HFF-Myc (cell line): ENCODE results near the gene METTL23.
"Not testable (repeated sequence)": the region's sequence is repeated elsewhere in the genome, so short reads cannot be mapped to it uniquely, and the experiment has no call there.

Source experiments
- DNase-seq: peaks from one replicate; pipeline ENCODE4 v3.0.0-alpha.2; 2011; ENCODE audit warnings: low read depth; ENCODE audit errors: extremely low read depth
- H3K4me3 ChIP-seq: replicated peaks from 2 replicates; pipeline ENCODE4 v1.5.1; 2011; ENCODE audit warnings: low read depth, mild to moderate bottlenecking, control low read depth, low read length
- CTCF ChIP-seq: IDR thresholded peaks from 2 replicates; pipeline ENCODE4 v1.5.1; 2012; ENCODE audit warnings: mild to moderate bottlenecking, low read depth, low read length, control low read depth; ENCODE audit errors: missing control alignments

METTL23 gene

GRCh38 chr17:76702076-76702475, 24.6 kb upstream of the METTL23 start:
- no peak for DNase-seq
- TF ChIP-seq CTCF = no peak
- H3K4me3 ChIP-seq = no peak overlapping the region

- TF ChIP-seq CTCF = no peak
- DNase-seq = no peak
- H3K4me3 ChIP-seq = no peak overlapping the region
These were observed 23.6 kb upstream of the METTL23 start for GRCh38 chr17:76702941-76703637.

GRCh38 chr17:76704805-76705204, 21.8 kb upstream of the METTL23 start:
- DNase-seq = no peak
- no peak for TF ChIP-seq CTCF
- no peak overlapping the region for H3K4me3 ChIP-seq

GRCh38 chr17:76706817-76707216, 19.8 kb upstream of the METTL23 start:
- TF ChIP-seq CTCF = no peak
- H3K4me3 ChIP-seq = no peak overlapping the region
- DNase-seq = no peak

GRCh38 chr17:76707985-76708807, 18.4 kb upstream of the METTL23 start:
- peak overlapping the region; percentile 70 for H3K4me3 ChIP-seq
- DNase-seq = no peak
- TF ChIP-seq CTCF = peak; percentile 28

GRCh38 chr17:76709077-76709950, 17.3 kb upstream of the METTL23 start:
- peak; percentile 85 for DNase-seq
- H3K4me3 ChIP-seq = peak overlapping the region; percentile 70
- no peak for TF ChIP-seq CTCF

GRCh38 chr17:76709951-76710862, 16.4 kb upstream of the METTL23 start:
- not testable (repeated sequence) for DNase-seq
- peak overlapping the region; percentile 70 for H3K4me3 ChIP-seq
